Measurements from ENCODE around the gene LRRC4.

LRRC4 gene

GRCh38 chr7:128059143-128059988 lies 28.1 kb upstream of the LRRC4 start:
- no peak for DNase-seq (ENCODE audit: low read depth)

- DNase-seq (ENCODE audit: low read depth): no peak
These were observed 26.7 kb upstream of the LRRC4 start for GRCh38 chr7:128057909-128058308.

DNA sequence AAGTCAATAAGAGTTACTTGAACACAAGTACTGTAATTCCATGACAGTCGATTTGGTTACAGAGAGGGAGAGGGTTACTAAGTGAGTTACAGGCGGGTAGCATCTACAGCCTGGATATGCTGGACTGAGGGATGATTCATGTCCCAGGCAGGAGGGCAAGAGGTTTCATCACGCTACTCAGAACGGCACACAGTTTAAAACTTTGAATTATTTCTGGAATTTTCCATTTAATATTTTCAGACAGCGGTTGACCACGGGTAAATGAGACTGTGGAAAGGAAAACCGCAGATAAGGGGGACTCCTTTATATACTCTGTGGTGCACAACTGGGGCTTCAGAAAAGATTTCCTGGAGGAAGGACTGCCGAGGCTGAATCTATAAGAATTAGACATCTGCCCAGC lies 25.7 kb upstream of the LRRC4 start:
- DNase-seq (ENCODE audit: low read depth): peak; percentile 61

- peak; percentile 19 for DNase-seq (ENCODE audit: low read depth)
These were observed 24.4 kb upstream of the LRRC4 start for GRCh38 chr7:128055637-128056036.

GRCh38 chr7:128054511-128054910 lies 23.3 kb upstream of the LRRC4 start:
- no peak for DNase-seq (ENCODE audit: low read depth)

DNA sequence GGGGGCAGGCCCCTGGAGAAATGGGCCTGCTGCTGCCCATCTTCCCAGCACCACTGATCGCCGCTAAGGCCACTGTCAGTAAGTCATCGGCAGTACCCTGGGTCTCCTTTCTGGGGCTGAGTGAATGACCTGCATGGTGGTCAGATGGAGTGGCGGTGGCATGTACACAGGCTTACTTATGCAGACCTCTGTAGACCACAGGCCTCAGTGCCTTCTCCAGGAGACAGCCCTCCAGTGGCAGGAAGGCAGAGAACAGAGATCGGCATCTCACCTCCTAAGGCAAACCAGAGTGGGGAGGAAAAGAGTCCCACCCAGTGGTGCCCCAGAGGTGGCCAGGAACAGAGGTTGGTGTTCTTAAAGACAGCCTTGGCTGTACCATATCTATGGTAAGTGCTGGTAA lies 22.8 kb upstream of the LRRC4 start:
- DNase-seq (ENCODE audit: low read depth): no peak

GRCh38 chr7:128053023-128053422 lies 21.8 kb upstream of the LRRC4 start:
- DNase-seq (ENCODE audit: low read depth): no peak

DNA sequence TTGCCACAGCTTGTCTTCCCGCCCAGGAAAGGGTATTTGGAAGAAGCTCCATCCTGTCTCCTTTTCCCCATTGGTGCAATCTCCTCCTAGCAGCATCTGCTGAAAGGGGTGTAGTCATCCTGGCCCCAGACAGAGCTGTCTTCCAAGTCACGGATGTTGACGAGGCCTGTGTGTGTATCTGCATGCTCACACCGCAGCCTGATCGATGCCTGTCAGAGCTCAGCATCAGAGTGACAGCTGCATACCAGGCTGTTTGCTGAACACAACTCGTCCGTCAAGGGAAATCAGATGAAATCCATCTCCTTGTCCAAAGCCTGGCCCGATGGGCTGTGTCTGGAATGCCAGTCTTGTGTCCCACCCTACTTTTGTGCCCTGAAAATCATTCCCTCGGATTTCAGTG lies 21.2 kb upstream of the LRRC4 start:
- DNase-seq (ENCODE audit: low read depth): no peak

DNA sequence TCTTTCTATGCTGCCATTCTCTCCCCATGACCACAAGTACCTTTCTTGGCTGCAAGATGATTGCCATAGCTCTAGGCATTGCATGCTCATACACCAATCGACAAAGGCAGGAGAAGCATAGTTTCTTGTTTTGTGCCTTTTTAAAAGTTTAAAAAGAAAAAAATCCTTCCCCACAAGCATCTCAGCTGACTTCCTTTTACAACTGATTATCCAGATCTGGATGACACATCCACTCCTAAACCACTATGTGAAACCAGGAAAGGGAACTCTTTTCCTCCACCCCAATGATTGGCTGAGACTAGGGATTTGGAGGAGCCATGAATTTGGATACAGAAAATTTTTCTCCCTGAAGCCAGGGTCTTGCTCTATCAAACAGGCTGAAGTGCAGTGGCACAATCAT lies 14.5 kb upstream of the LRRC4 start:
- no peak for DNase-seq (ENCODE audit: low read depth)

DNA sequence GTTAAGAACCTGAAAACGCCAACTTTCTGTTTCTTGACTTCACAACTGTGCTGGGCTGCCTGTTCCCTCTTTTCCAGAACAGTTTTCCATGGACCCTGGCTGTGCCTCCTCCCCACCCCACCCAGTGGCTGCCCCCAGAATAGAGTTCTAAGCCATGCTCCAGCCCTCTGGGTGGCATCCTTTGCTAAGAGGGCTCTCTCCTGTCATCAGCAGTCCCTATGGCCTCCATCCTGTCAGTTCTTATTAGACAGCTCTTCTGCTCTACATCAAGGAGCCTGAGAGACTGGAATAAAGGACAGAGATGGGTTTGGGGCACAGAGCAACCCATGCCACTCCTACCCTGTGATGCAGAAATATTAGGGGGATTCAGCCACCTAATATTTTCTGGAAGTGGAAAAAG lies 13.9 kb upstream of the LRRC4 start:
- DNase-seq (ENCODE audit: low read depth): no peak

- no peak for DNase-seq (ENCODE audit: low read depth)
These were observed 12.8 kb upstream of the LRRC4 start for GRCh38 chr7:128044064-128044463.

- DNase-seq (ENCODE audit: low read depth): no peak
These were observed 10.8 kb upstream of the LRRC4 start for GRCh38 chr7:128042012-128042411.

DNA sequence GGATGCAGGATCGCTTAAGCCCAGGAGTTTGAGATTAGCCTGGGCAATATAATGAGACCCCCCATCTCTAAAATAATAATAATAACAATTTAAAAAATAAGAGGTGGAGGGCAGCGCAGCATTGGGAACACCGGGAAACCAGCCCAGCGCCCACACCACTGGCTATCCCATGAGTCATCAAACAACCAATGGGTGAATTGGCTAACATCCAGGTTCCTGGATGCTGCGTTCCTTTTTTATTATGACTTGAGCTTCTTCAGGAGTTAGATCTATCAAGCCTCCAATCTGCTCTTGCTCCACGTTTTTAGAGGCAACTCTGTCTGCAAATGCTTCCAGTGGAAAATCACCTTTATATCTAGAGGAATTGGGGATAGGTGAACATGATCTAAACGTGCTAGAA lies 10.0 kb upstream of the LRRC4 start:
- no peak for DNase-seq (ENCODE audit: low read depth)

DNA sequence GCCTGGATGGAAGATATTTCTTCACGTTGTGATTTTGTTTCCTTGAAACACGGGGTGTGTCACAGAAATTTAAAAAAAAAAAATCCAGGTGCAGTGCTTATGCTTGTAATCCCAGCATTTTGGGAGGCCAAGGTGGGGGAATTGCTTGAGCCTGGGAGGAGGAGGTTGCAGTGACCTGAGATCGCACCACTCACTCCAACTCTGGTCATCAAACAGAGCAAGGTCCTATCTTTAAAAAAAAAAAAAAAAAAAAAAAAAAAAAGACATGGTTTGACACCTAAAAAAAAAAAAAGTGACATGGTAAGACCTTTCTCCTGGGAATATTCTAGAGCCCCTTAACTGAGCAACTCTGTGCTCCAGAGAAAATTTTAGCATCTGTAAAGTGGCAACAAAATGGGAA lies 9.0 kb upstream of the LRRC4 start:
- DNase-seq (ENCODE audit: low read depth): no peak

DNA sequence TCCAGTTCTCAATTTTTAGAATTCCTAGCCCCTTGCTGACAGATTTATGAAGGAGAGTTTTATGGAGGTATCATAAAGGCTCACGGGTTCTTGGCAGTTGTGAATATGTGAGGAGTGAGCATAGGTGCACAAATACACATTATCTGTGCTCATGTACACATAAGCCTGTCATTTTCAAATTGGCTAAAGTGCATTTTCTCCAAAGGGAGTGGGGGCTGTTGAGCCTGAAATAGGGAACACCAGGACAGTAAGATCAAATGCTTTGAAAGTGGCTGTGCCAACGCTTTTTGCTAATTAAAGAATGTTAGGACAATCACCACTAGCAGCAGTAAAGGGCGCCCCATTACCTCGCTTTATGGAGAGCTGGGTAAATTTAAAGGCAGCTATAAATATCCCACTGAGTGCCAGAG lies 8.3 kb upstream of the LRRC4 start:
- no peak for DNase-seq (ENCODE audit: low read depth)

DNA sequence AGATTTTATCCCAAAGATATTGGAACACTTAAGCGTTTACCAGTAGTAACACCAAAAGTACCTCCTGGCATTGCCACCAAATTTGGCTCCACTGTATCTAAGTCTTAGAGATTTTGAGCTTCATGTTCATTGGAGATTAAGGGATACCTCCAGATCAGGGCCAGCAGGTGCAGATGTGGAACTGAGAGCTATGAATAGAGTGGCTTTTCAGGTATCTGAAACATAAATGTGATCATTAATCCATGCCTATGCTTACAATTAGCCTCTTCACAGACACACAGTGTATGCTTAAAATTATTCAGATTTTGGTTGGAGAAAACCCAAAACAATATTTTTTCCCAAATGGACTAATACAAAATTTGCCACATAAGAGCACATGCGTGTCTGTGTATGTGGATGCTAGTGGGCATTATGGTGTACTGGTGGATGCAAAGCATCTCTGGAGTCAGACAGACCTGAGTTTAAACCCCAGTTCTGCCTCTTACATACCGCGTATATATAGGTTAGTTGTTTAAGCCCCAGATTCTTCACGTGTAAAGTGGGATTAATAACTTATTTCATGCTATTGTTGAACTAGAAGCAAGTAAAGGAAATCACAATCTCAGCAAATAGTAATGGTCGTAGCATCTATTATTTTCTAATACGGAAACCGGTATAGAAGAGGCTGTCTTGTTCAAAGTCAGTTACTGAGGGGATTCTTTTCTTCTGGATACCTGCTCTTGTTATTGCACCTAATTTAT lies 6.8 kb upstream of the LRRC4 start:
- no peak for DNase-seq (ENCODE audit: low read depth)

- DNase-seq (ENCODE audit: low read depth): no peak
These were observed 5.8 kb upstream of the LRRC4 start for GRCh38 chr7:128037081-128037480.

DNA sequence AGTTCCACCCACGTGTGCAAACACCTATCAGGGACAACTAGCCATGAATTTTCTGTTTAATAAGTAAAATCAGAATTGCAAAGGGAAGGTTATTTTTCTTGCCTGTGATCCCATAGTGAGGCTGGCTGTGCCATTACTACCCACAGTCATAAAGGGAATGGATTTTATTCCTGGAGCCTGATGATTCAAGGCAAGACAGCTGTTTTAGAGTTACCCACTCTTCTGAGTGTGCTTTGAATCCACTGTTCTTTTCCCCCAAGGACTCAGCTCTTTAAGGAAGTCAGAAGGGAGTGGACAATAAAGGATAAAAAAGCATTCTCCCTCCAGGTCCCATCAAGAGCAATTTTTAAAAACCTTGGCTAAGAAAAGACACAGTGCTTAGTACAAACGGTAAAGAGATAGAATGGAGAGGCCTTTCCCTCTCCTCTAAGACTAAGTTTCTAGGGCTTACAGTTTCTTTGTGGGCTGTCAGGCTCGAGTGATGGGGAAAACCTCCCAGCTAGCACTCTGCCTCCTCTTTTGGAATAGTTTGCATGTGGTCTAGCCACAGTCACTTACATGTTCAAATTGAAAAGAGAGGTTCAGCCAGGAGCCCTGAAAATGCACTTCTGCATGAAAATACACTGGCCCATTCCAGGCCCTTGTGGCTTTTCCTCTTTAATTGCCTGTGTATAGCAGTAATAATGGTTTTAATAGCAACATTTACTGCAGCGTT lies 5.1 kb upstream of the LRRC4 start:
- no peak for DNase-seq (ENCODE audit: low read depth)

DNA sequence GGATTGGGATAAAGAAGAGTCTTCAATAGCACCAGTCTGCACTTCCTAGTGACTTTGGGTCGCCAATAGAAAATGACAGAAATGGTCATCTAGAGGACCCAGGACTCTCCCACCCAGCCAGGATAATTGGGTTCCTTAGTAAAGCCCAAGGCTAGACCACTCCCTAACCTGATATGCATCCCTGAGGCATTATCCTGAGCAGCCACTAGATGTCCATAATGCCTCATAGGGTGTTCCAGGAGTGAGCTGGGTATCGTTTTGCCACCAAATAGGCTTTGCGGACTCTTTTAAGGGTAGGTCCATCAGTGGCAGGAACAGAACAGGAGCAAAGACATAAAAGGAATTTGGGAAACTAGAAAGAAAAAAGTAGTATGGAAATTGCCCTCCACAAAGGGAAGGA lies 4.5 kb upstream of the LRRC4 start:
- no peak for DNase-seq (ENCODE audit: low read depth)

DNA sequence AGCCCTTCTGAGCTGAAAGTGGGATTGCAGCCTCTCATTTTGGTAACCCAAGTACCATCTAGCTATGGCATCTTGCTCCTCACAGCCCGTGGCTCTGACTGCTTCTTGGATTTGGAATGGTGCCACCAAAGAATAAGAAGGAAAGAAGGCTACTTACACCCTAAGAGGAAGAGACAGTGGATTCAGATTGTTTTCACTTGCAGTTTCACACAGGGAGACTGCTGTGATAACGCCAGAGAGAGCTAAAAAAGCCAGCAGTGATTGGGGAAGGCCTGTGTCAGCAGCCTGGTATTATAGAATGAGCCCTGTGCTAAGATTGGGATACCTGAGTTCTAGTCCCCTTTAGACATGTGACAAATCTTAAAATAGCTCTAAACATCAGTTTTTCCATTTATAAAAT lies 3.6 kb upstream of the LRRC4 start:
- no peak for DNase-seq (ENCODE audit: low read depth)

DNA sequence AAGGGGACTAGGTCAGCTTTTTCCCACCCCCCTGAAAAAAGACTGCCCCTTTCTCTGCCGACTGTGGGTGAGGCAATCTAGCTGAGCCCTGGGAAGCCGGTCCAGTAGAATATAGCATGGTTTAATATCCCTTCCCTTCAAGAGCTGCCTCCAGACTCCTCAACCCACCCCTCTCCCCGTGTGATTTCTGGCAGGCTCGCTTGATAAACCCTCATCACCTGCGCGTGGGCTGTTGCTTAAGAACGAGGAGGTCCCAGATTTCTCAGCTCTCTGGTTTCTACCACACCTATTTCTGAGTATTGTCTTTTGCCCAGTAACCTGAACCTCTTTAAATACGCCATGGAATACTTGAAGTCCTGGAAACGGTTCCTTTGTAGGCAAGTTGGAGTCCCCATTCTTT lies 2.0 kb upstream of the LRRC4 start:
- no peak for DNase-seq (ENCODE audit: low read depth)

GRCh38 chr7:128032605-128033235 lies 1.5 kb upstream of the LRRC4 start:
- no peak for DNase-seq (ENCODE audit: low read depth)

All from GM04503 (cell line).